IPS-20b (cell line): ENCODE measurements around the gene LSM10.

ENCODE experiments used
- H3K27ac ChIP-seq: one replicate; pipeline ENCODE4 v1.5.1; 2013; ENCODE audit warnings: low read length
- H3K27me3 ChIP-seq: 2 replicates; pipeline ENCODE4 v1.6.1; 2013; ENCODE audit warnings: mild to moderate bottlenecking, low read length, inconsistent platforms; ENCODE audit not compliant: insufficient read depth
- H3K36me3 ChIP-seq: 2 replicates; pipeline ENCODE4 v1.6.1; 2013; ENCODE audit warnings: low read depth, mild to moderate bottlenecking, inconsistent platforms, low read length, moderate library complexity; ENCODE audit not compliant: insufficient read depth
- H3K4me1 ChIP-seq: 2 replicates; pipeline ENCODE4 v1.6.1; 2013; ENCODE audit warnings: mild to moderate bottlenecking, control low read depth, inconsistent platforms, low read length, moderate library complexity; ENCODE audit not compliant: insufficient read depth
- H3K4me3 ChIP-seq: 2 replicates; pipeline ENCODE4 v1.5.1; 2013; ENCODE audit warnings: mild to moderate bottlenecking, low read length, inconsistent platforms
- H3K9ac ChIP-seq: 2 replicates; pipeline ENCODE4 v1.6.1; 2013; ENCODE audit warnings: low read depth, mild to moderate bottlenecking, inconsistent platforms, low read length, moderate library complexity
- H3K9me3 ChIP-seq: 2 replicates; pipeline ENCODE4 v1.6.1; 2013; ENCODE audit warnings: mild to moderate bottlenecking, low read depth, low read length, inconsistent platforms; ENCODE audit not compliant: insufficient read depth

The LSM10 gene

GRCh38 chr1:36425791-36426190 lies 28.1 kb upstream of the LSM10 start:
- Histone ChIP-seq H3K27ac (no peak overlapping the region), H3K36me3 (no peaks in the 10 kb centered on the region), H3K9ac (no peak overlapping the region), H3K4me1 (no peaks in the 10 kb centered on the region), H3K27me3 (no peaks in the 10 kb centered on the region), H3K9me3 (no peaks in the 10 kb centered on the region), H3K4me3 (no peak overlapping the region)

DNA sequence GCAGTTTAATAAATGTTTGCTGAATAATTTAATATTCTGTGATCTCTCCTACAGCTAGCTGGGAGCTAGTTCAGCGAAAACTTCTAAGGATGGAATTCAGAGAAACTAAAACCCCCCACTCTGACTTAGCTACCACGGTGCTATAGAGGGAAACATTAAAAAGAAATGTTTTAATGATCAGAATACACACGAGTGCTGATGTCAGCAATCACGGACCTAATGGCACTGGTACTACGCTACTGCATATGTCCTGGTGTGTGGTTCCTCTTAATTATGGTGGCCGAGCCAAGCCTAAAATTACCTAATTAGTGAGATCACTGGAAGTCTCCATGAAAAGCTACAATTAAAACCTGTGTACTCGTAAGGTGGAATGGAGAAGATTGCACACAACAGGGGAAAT lies 23.9 kb upstream of the LSM10 start:
- Histone ChIP-seq H3K9ac (no peak overlapping the region), H3K27me3 (no peaks in the 10 kb centered on the region), H3K36me3 (no peaks in the 10 kb centered on the region), H3K4me1 (no peaks in the 10 kb centered on the region), H3K4me3 (no peak overlapping the region), H3K27ac (no peak overlapping the region), H3K9me3 (no peaks in the 10 kb centered on the region)

GRCh38 chr1:36420836-36421317 lies 23.2 kb upstream of the LSM10 start:
- H3K4me1 ChIP-seq = no peaks in the 10 kb centered on the region
- no peaks in the 10 kb centered on the region for H3K27me3 ChIP-seq
- H3K27ac ChIP-seq = no peak overlapping the region
- H3K9ac ChIP-seq = no peak overlapping the region
- H3K4me3 ChIP-seq = no peak overlapping the region
- H3K9me3 ChIP-seq = no peaks in the 10 kb centered on the region
- H3K36me3 ChIP-seq = no peaks in the 10 kb centered on the region

- Histone ChIP-seq H3K27ac (no peak overlapping the region), H3K4me3 (no peak overlapping the region), H3K4me1 (no peaks in the 10 kb centered on the region), H3K27me3 (no peaks in the 10 kb centered on the region), H3K9ac (no peak overlapping the region), H3K9me3 (no peaks in the 10 kb centered on the region), H3K36me3 (no peaks in the 10 kb centered on the region)
Measured at GRCh38 chr1:36420409-36420808, 22.7 kb upstream of the LSM10 start.

GRCh38 chr1:36419569-36419968 lies 21.9 kb upstream of the LSM10 start:
- H3K9me3 ChIP-seq = no peaks in the 10 kb centered on the region
- H3K4me1 ChIP-seq = no peaks in the 10 kb centered on the region
- H3K9ac ChIP-seq = no peak overlapping the region

DNA sequence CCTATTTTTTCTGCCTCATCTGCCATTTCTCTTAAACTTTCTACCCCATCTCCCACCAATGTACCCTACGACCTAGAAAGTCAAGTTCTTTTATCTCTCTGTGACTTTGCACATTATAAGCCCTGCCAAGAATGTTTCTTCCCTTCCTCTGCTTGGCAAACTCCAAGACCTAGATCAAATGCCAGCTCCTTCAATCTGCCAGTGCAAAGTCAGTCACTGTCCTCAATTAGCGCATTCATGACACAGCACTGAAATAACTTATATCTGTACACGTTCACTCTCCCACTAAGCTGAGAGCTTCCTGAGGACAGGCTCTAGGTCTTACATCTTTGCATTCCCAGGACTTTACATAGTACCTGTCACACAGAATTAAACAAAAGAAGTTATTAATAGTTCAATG lies 21.4 kb upstream of the LSM10 start:
- no peak overlapping the region for H3K27ac ChIP-seq

More at GRCh38 chr1:36419569-36419968, 21.9 kb upstream of the LSM10 start:
- H3K27me3 ChIP-seq = no peaks in the 10 kb centered on the region
- no peak overlapping the region for H3K4me3 ChIP-seq
- no peaks in the 10 kb centered on the region for H3K36me3 ChIP-seq
- no peak overlapping the region for H3K27ac ChIP-seq

DNA sequence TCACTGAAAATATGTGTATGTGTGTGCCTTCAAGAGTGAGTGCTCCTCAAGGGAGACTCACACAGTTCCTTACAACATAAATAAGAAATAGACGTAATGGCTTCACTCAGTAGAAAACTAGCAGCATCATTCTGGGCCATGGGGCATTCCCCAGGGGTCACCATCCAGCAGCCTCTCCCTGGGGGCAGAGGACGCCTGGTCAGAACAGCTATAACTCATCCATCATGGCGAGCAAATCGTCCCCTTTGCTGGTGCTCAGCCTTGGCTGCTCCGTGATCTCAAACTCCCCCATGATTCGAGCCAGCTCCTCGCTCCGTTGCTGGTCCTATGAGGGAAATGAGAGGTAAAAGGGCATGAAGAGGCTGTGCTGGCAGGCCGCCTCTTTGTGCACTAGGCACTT lies 20.2 kb upstream of the LSM10 start:
- no peaks in the 10 kb centered on the region for H3K36me3 ChIP-seq
- H3K27ac ChIP-seq = no peak overlapping the region
- no peaks in the 10 kb centered on the region for H3K9me3 ChIP-seq
- H3K9ac ChIP-seq = no peak overlapping the region
- H3K4me3 ChIP-seq = no peak overlapping the region
- H3K27me3 ChIP-seq = no peaks in the 10 kb centered on the region
- no peaks in the 10 kb centered on the region for H3K4me1 ChIP-seq

More for the DNA sequence above, 21.4 kb upstream of the LSM10 start:
- no peak overlapping the region for H3K4me3 ChIP-seq
- no peaks in the 10 kb centered on the region for H3K27me3 ChIP-seq
- H3K4me1 ChIP-seq = no peaks in the 10 kb centered on the region
- H3K9me3 ChIP-seq = no peaks in the 10 kb centered on the region
- no peak overlapping the region for H3K9ac ChIP-seq
- no peaks in the 10 kb centered on the region for H3K36me3 ChIP-seq

DNA sequence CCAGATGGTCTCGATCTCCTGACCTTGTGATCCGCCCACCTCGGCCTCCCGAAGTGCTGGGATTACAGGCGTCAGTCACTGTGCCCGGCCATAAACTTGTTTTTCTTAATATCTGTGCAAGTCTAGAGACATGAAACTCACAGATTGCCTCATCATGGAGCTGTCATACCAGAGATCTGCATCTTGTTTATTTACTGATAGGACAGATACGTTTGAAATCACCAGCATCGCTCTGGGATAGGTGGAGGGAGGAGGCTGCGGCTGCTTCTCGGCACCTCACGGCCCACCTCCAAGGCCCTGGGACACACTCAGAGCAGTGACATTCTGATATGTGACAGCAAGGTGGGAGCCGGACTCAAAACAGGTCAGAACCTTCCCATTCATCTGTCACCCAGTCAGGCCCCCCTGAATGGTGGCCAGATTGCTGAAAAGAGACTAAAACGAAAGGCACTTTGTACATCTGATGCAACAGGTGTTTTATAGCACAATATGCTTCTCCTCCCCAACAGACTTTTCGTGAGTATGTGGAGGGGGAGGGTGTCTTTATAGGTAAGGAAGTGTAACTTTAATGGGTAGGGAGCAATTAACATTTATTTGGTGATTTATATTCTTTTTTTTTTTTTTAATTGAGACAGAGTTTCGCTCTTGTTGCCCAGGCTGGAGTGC lies 18.1 kb upstream of the LSM10 start:
- H3K9ac ChIP-seq = no peak overlapping the region
- no peaks in the 10 kb centered on the region for H3K27me3 ChIP-seq
- H3K9me3 ChIP-seq = no peaks in the 10 kb centered on the region
- H3K4me3 ChIP-seq = no peak overlapping the region
- no peak overlapping the region for H3K27ac ChIP-seq
- peaks cover 3% of the 10 kb centered on the region; the same call in 1 of the 2 replicates for H3K4me1 ChIP-seq
- no peaks in the 10 kb centered on the region for H3K36me3 ChIP-seq

- Histone ChIP-seq H3K36me3 (no peaks in the 10 kb centered on the region), H3K9ac (no peak overlapping the region), H3K4me3 (no peak overlapping the region), H3K27me3 (no peaks in the 10 kb centered on the region), H3K27ac (no peak overlapping the region), H3K4me1 (peaks cover 3% of the 10 kb centered on the region; the same call in 1 of the 2 replicates), H3K9me3 (no peaks in the 10 kb centered on the region)
Measured at GRCh38 chr1:36414384-36414783, 16.7 kb upstream of the LSM10 start.

GRCh38 chr1:36411674-36412648 lies 14.3 kb upstream of the LSM10 start:
- Histone ChIP-seq H3K9me3 (no peaks in the 10 kb centered on the region), H3K27ac (no peak overlapping the region), H3K36me3 (peaks cover 7% of the 10 kb centered on the region; the same call in 1 of the 2 replicates), H3K9ac (no peak overlapping the region), H3K4me1 (peaks cover 3% of the 10 kb centered on the region; the same call in 1 of the 2 replicates), H3K4me3 (no peak overlapping the region), H3K27me3 (no peaks in the 10 kb centered on the region)

GRCh38 chr1:36408479-36408878 lies 10.8 kb upstream of the LSM10 start:
- Histone ChIP-seq H3K27me3 (no peaks in the 10 kb centered on the region), H3K4me1 (peaks cover 3% of the 10 kb centered on the region; the same call in 1 of the 2 replicates), H3K27ac (no peak overlapping the region), H3K4me3 (no peak overlapping the region), H3K9ac (no peak overlapping the region), H3K9me3 (no peaks in the 10 kb centered on the region), H3K36me3 (peaks cover 7% of the 10 kb centered on the region; the same call in 1 of the 2 replicates)
